ENCODE data around the gene PTDSS2.
"Not testable (repeated sequence)": the region's sequence is repeated elsewhere in the genome, so short reads cannot be mapped to it uniquely, and the experiment has no call there.

The PTDSS2 gene

DNA sequence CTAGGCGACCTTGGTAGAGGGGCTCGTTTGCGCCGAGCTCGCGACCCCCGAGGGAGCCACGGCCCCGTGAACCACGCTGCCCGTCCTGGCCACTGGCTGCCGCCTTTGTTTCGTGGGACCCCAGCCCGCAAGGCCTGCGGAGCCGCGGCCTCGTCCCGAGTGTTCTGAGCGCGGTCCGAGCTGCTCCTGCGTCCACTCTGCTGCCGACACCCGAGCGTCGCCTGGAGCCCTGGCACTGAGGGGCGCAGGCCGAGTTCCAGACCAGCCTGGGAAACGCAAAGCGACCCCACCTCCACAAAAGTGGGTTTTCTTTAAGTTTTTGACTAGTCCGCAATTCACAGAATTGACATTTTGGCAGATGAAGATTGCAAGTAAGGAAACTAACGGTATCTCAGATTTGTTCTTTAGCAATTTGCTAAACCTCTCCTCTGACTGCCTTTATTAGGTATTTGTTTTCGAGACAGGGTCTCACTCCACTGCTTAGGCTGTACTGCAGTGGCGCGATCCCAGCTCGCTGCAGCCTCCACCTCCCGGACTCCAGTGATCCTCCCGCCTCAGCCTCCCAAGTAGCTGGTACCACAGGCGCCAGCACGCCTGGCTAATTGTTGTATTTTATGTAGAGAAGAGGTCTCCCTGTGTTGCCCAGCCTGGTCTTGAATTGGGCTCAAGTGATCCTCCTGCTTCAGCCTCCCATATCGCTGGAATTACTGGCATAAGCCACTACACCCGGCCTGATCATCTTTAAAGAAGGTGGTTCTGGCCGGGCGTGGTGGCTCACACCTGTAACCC is 57.8 kb downstream of the PTDSS2 start:
- DNase-seq (ENCODE audit: low spot score), result no peak

GRCh38 chr11:508956-509355 is 58.9 kb downstream of the PTDSS2 start:
- DNase-seq (ENCODE audit: low spot score), result no peak

- no peak for DNase-seq (ENCODE audit: low spot score)
These were observed 62.9 kb downstream of the PTDSS2 start for GRCh38 chr11:512761-513595.

DNA sequence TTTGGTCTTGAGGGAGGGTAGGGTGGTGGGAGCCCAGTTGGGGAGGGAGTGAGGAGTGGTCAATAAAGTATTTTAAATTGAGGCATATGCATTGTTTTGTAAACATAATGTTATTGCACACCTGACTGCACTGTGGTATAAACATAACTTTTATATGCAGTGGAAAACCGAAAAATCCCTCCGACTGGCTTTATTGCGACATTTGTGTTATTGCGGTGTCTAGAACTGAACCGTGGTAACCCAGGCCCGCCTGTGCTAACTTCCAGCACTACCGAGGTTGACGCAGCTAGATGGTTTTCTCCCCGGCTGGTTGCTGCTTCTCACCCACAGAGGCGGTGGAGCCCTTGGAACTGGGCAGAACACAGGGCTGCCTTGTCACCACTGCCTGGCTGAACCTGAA is 64.5 kb downstream of the PTDSS2 start:
- DNase-seq (ENCODE audit: low spot score), result no peak

GRCh38 chr11:515131-515530 is 65.1 kb downstream of the PTDSS2 start:
- DNase-seq (ENCODE audit: low spot score), result no peak

DNA sequence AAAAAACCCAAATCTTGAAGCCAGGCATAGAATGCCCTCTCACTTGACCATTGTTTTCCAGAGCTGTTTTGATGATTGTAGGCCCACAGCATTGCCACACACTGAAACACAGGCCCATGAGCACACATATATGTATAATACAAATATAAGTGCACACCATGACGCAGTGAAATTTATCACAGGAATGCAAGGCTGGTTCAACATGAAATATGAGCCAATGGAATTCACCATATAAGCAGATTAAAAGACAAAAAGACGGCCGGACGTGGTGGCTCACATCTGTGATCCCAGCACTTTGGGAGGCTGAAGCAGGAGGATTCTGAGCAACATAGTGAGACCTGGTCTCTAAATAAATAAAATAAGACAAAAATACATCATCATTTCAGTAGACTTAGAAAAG is 66.3 kb downstream of the PTDSS2 start:
- no peak for DNase-seq (ENCODE audit: low spot score)

- not testable (repeated sequence) for DNase-seq (ENCODE audit: low spot score)
These were observed 67.0 kb downstream of the PTDSS2 start for GRCh38 chr11:516918-517685.

GRCh38 chr11:518463-519202 is 68.6 kb downstream of the PTDSS2 start:
- DNase-seq (ENCODE audit: low spot score), result peak; percentile 67

GRCh38 chr11:520428-521176 is 70.5 kb downstream of the PTDSS2 start:
- DNase-seq (ENCODE audit: low spot score), result no peak

DNA sequence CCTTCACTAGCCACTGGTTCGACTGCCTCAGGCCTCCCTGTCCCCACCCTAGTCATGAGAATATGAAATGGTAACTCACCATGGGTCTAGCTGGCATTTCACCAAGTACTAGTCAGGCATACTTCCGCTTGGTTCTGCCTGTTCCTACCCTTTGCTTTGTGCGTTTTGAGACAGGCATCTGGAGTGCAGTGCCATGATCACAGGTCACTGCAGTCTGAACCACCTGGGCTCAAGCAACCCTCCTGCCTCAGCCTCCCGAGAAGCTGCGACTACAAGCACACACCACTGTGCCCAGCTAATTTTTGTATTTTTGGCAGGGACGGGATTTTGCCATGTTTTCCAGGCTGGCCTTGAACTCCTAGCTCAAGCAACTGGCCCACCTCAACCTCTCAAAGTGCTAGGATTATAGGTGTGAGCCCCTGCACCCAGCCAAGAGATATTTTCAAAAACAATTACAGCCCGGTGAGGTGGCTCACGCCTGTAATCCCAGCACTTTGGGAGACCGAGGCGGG is 71.2 kb downstream of the PTDSS2 start:
- no peak for DNase-seq (ENCODE audit: low spot score)

DNA sequence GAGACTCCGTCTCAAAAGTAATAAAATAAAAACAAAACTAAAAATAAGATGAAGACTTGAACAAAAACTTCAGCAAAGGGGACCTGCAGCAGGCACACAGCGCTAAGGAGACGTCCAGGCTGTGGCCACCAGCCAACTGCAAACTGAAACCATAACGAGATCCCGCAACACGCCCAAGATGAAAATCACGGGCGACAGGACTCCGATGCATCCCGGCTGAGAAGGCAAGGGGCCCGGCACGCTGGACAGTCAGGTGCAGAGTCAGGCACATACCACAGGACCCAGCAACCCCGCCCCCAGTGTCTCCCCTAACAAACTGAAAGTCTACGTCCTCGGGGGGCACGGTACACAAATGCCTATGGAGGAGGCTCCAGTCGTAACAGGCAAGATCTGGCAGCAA is 76.1 kb downstream of the PTDSS2 start:
- no peak for DNase-seq (ENCODE audit: low spot score)

- DNase-seq (ENCODE audit: low spot score), result no peak
These were observed 78.2 kb downstream of the PTDSS2 start for GRCh38 chr11:528166-528814.

DNA sequence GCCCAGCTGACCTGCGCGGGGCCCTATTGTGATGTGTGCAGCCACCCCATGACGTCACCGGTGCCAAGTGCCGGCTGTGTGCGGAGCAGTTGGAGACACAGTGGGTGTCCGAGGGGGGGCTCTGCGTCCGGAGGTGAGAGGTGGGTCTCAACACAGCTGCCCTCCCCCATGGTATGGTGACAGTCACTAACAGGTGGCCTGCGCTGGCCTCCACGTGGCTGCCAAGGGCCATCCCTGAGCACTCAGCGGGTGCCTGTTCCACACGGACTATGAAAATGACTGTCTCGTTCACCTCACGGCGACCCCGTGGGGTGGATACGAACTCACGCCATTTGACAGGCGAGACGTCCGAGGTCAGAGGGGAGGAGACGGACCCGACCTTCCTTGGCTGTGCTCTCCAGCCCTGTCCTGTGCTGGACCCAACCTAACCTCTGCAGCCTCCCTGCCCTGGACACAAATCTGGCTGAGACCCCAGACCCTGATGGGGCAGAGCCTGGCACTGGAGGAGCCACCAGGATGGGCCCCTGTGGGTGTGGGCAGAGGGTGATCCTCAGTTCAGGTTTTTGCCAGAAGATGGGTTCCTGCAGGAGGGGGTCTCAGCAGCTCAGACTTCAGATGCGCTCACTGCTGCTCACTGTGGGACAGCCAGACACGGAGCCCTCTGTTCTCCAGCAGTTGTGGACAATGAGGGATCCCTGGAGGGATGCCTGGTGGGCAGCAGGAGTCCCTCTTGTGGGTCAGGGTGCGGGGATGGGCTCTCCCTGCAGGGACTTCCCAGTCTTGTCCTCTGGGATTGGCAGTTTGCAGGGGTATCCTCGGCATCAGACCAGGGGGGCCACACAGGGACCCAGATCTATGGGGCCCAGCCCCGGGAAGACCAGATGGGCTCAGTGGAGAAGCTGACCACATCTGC is 79.0 kb downstream of the PTDSS2 start:
- no peak for DNase-seq (ENCODE audit: low spot score)

- no peak for DNase-seq (ENCODE audit: low spot score)
These were observed 79.8 kb downstream of the PTDSS2 start for GRCh38 chr11:529728-530411.

GRCh38 chr11:530960-531831 is 81.1 kb downstream of the PTDSS2 start:
- DNase-seq (ENCODE audit: low spot score), result no peak

DNA sequence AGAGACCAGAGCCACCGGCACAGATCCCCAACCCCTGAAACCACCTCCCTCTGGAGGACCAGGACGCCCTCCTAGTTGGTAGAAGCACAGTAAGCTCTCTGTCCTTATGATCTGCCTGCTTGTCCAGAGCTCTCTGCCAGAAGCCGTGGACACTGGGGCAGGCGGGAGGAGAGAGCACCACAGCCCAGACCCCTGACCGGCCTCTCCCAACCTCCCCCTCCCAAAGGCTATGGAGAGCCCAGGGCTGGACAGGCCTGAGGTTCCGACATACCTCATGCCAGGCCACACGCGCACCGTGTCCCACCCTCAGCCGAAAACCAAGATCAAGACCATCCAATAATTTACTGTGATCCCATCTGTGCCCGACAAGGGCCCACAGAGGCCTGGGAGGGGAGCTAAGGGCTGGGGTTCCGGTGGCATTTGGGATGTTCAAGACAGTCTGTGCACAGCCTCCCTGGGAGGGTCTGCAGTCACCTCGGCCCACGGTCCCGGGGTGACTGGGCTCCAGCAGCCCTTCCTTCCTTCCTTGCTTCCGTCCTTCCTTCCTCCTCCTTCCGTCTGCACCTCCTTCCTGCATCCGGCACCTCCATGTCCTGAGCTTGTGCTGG is 81.9 kb downstream of the PTDSS2 start:
- DNase-seq (ENCODE audit: low spot score), result no peak

GRCh38 chr11:532527-532985 is 82.5 kb downstream of the PTDSS2 start:
- DNase-seq (ENCODE audit: low spot score), result no peak

Measured in cerebellar cortex (tissue), 1 donor.